SK-N-MC (cell line): ENCODE data around the gene MRPS23.

Experiments
- EZH2 ChIP-seq: fragments of 200-600 bp; sonication (generic); IDR thresholded peaks from one replicate; pipeline ENCODE4 v1.6.1; 2017; ENCODE audit warnings: antibody characterized with exemption
- FOXP2 ChIP-seq: optimal IDR thresholded peaks from 2 replicates; pipeline ENCODE3; 2011; ENCODE audit warnings: mild to moderate bottlenecking, moderate library complexity; ENCODE audit not compliant: insufficient read depth; ENCODE audit errors: extremely low read length, control extremely low read depth
- POLR2AphosphoS5 ChIP-seq: IDR thresholded peaks from 2 replicates; pipeline ENCODE4 v1.6.1; 2012; ENCODE audit warnings: mild to moderate bottlenecking, low read depth, low read length, borderline replicate concordance

- TF ChIP-seq POLR2AphosphoS5, result no peak
- no peak for TF ChIP-seq EZH2
- no peak for TF ChIP-seq FOXP2
These were observed 17.3 kb upstream of the MRPS23 start for GRCh38 chr17:57867126-57867525.
